GM21390 (cell line): Measurements from ENCODE around the gene CCDC28A.

Experiments used
- ATAC-seq: cut with Tn5 transposase; IDR thresholded peaks from one replicate; pipeline ENCODE4 v1.9.1; 2021; ENCODE audit not compliant: unreplicated experiment

The CCDC28A gene

DNA sequence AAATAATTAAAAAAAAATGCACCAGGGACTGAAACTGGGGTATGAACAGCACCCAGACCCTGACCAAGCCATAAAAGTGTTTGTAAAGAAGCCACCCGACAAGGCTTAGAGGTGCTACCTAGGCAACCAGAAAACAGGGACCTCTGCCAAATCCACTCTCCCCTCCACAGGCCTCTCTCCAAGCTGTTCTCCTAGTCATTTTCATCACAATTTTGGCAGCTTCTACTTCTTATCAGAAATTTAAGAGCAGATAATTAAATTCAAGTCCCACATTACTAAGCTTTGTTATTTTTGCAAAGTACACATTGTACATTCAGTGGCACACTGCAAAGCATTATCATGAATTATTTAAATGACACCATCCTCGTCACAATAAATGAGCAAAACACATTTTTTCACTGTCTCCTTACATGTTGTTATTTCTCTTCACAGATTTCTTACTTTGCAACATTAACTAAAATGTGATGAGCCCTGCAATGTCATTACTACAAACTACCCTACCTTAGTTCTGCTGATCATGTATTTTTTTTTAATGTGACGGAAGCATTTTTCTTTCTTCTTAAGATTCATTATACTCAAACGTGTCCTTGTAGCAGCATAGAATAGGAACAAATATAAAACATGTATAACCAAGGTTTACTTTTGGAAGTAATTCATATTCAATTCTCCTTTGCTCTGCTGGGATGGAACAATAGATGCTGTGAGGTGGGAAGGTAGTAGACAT lies 60.4 kb downstream of the CCDC28A start:
- ATAC-seq: no peak

DNA sequence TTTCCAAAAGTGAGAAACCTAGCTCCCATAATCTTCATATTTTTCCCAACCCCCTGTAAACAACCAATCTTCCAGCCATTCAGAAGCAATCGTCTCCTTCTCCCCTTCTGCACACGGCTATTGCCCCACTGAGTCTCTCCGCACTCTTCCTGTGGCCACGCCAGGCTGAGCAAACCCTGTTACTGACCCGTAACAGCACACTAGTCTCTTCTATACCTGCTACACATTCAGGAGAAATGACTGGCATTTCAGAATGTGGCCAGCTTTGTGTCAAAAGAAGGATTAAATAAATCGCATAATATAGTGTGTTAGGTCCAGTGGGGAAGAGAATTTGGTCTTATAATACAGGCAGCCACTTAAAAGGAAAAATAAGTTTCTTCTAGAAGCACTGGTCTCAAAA lies 63.7 kb downstream of the CCDC28A start:
- ATAC-seq: no peak
